Loucy (cell line): ENCODE data around the gene MYO3B.

ENCODE experiments used
- H2AFZ ChIP-seq: fragments of 200-600 bp; sonication (generic); 2 replicates; pipeline ENCODE4 v1.6.0; 2016; ENCODE audit warnings: antibody characterized with exemption, mild to moderate bottlenecking, low read length, moderate library complexity
- H3F3A ChIP-seq: fragments of 200-600 bp; 2 replicates; pipeline ENCODE4 v1.6.0; 2016; ENCODE audit warnings: antibody characterized with exemption, low read depth, mild to moderate bottlenecking
- H3K27me3 ChIP-seq: fragments of 200-600 bp; sonication (generic); 2 replicates; pipeline ENCODE4 v1.6.1; 2014; ENCODE audit warnings: low read length, mild to moderate bottlenecking; ENCODE audit not compliant: insufficient read depth, poor library complexity, severe bottlenecking
- H3K36me3 ChIP-seq: fragments of 200-600 bp; sonication (generic); 2 replicates; pipeline ENCODE4 v1.6.1; 2016; ENCODE audit warnings: low read length; ENCODE audit not compliant: insufficient read depth
- H3K4me1 ChIP-seq: fragments of 200-600 bp; sonication (generic); 2 replicates; pipeline ENCODE4 v1.5.1; 2014; ENCODE audit warnings: low read length, mild to moderate bottlenecking; ENCODE audit not compliant: insufficient read depth, poor library complexity, severe bottlenecking
- H3K4me2 ChIP-seq: fragments of 200-600 bp; sonication (generic); 2 replicates; pipeline ENCODE4 v1.6.0; 2014; ENCODE audit warnings: antibody characterized with exemption, low read length, low read depth, mild to moderate bottlenecking; ENCODE audit not compliant: poor library complexity, severe bottlenecking
- H3K4me3 ChIP-seq: fragments of 200-600 bp; sonication (generic); 2 replicates; pipeline ENCODE4 v1.5.1; 2014; ENCODE audit warnings: low read length, mild to moderate bottlenecking, mixed read lengths; ENCODE audit not compliant: poor library complexity, severe bottlenecking
- H3K79me2 ChIP-seq: fragments of 200-600 bp; sonication (generic); 2 replicates; pipeline ENCODE4 v1.6.1; 2014; ENCODE audit warnings: low read length; ENCODE audit not compliant: insufficient read depth
- H3K9ac ChIP-seq: fragments of 200-600 bp; sonication (generic); 2 replicates; pipeline ENCODE4 v1.6.0; 2014; ENCODE audit warnings: mild to moderate bottlenecking, low read depth, low read length, moderate library complexity; ENCODE audit not compliant: poor library complexity, severe bottlenecking
- H3K9me2 ChIP-seq: fragments of 200-600 bp; sonication (generic); replicated peaks from 2 replicates; pipeline ENCODE4 v1.6.1; 2016; ENCODE audit warnings: low read depth, low read length, mixed read lengths
- H3K9me3 ChIP-seq: fragments of 200-600 bp; sonication (generic); 2 replicates; pipeline ENCODE4 v1.6.1; 2014; ENCODE audit warnings: mild to moderate bottlenecking, antibody characterized with exemption, low read length, low read depth; ENCODE audit not compliant: insufficient read depth
- H4K20me1 ChIP-seq: fragments of 200-600 bp; sonication (generic); 2 replicates; pipeline ENCODE4 v1.6.0; 2014; ENCODE audit warnings: antibody characterized with exemption, low read length, mild to moderate bottlenecking; ENCODE audit not compliant: insufficient read depth, poor library complexity, severe bottlenecking
- EZH2phosphoT487 ChIP-seq: fragments of 200-600 bp; IDR thresholded peaks from 2 replicates; pipeline ENCODE4 v1.6.1; 2018; ENCODE audit warnings: antibody characterized with exemption, mild to moderate bottlenecking, moderate library complexity, borderline replicate concordance
- TF ChIP-seq, protein P1 (sequence below): fragments of 200-600 bp; sonication (generic); conservative IDR thresholded peaks from 2 replicates; pipeline ENCODE4 v1.5.1; 2014; ENCODE audit warnings: mild to moderate bottlenecking, antibody characterized with exemption, low read length

Gene MYO3B

DNA sequence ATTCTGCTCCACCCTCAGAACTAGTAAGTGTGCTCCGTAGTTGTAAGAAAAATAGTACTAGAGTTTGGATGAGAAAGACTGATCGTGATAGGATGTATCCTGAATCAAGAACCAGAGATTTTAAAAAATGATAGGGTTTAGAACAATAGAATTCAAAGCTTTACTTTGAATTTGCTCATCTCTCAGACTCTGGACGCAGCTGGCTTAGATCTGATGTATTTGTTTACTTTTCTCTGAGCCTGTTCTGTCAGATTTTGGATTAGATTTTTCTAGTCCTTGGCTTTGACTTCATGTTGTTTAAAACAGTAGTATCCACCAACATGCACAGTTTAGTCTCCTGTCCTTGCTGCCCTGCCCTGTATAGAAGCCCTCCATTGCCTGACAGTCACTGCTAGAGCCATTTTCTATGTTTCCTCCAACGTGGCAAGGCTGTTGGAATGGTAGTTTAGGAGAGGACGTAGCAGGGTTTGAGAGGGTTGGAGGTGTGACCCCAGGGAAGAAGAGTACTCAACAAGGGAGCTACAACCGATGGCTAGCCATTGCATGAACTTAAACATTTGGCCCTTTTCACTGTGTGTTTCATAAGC, 92.4 kb downstream of the MYO3B start:
- Histone ChIP-seq H3K27me3 (no peaks in the 10 kb centered on the region), H3K4me1 (no peaks in the 10 kb centered on the region), H3F3A (no peaks in the 10 kb centered on the region), H3K79me2 (no peaks in the 10 kb centered on the region), H3K9me2 (no peaks in the 10 kb centered on the region), H2AFZ (no peak overlapping the region), H4K20me1 (no peaks in the 10 kb centered on the region), H3K4me3 (no peak overlapping the region), H3K9me3 (no peaks in the 10 kb centered on the region), H3K36me3 (no peaks in the 10 kb centered on the region), H3K4me2 (no peak overlapping the region), H3K9ac (no peak overlapping the region)
- TF ChIP-seq EZH2phosphoT487: no peak
- TF ChIP-seq, protein P1, sequence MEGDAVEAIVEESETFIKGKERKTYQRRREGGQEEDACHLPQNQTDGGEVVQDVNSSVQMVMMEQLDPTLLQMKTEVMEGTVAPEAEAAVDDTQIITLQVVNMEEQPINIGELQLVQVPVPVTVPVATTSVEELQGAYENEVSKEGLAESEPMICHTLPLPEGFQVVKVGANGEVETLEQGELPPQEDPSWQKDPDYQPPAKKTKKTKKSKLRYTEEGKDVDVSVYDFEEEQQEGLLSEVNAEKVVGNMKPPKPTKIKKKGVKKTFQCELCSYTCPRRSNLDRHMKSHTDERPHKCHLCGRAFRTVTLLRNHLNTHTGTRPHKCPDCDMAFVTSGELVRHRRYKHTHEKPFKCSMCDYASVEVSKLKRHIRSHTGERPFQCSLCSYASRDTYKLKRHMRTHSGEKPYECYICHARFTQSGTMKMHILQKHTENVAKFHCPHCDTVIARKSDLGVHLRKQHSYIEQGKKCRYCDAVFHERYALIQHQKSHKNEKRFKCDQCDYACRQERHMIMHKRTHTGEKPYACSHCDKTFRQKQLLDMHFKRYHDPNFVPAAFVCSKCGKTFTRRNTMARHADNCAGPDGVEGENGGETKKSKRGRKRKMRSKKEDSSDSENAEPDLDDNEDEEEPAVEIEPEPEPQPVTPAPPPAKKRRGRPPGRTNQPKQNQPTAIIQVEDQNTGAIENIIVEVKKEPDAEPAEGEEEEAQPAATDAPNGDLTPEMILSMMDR: no peak

DNA sequence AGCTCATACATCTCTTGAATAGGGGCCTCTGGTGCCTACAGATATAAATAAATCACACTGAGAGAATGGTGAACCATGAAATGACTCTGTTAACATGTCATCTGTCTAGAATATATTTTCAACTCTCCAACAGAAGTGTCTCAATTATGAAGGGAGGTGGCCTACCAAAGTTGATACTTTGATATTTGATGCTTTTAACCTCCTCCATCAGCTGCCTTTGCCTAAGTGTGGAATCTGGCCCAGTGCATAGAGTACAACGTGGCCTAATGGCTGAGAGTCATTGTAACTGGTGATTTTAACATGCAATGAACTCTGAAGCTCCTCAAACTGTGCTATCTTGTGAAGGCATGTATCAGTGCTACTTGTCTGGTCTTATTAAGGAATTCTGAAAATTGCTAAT, 93.4 kb downstream of the MYO3B start:
- Histone ChIP-seq H3K4me2 (no peak overlapping the region), H3K27me3 (no peaks in the 10 kb centered on the region), H3K79me2 (no peaks in the 10 kb centered on the region), H3K36me3 (no peaks in the 10 kb centered on the region), H4K20me1 (no peaks in the 10 kb centered on the region), H3K4me3 (no peak overlapping the region), H3K4me1 (no peaks in the 10 kb centered on the region), H3K9me3 (no peaks in the 10 kb centered on the region), H2AFZ (no peak overlapping the region), H3K9me2 (no peaks in the 10 kb centered on the region), H3K9ac (no peak overlapping the region), H3F3A (no peaks in the 10 kb centered on the region)
- TF ChIP-seq, protein P1: no peak

GRCh38 chr2:170276056-170276455, 98.1 kb downstream of the MYO3B start:
- TF ChIP-seq EZH2phosphoT487: no peak
- TF ChIP-seq, protein P1: no peak
- Histone ChIP-seq H3K79me2 (no peaks in the 10 kb centered on the region), H3K27me3 (no peaks in the 10 kb centered on the region), H2AFZ (no peak overlapping the region), H3K4me1 (no peaks in the 10 kb centered on the region), H3K9me2 (no peaks in the 10 kb centered on the region), H3K4me2 (no peak overlapping the region), H3K9ac (no peak overlapping the region), H3K9me3 (no peaks in the 10 kb centered on the region), H4K20me1 (no peaks in the 10 kb centered on the region), H3K4me3 (no peak overlapping the region), H3K36me3 (no peaks in the 10 kb centered on the region), H3F3A (no peaks in the 10 kb centered on the region)
